ENCODE measurements around the gene TLE2.
"Not testable (repeated sequence)": the region's sequence is repeated elsewhere in the genome, so short reads cannot be mapped to it uniquely, and the experiment has no call there.

- TF ChIP-seq, protein P1, sequence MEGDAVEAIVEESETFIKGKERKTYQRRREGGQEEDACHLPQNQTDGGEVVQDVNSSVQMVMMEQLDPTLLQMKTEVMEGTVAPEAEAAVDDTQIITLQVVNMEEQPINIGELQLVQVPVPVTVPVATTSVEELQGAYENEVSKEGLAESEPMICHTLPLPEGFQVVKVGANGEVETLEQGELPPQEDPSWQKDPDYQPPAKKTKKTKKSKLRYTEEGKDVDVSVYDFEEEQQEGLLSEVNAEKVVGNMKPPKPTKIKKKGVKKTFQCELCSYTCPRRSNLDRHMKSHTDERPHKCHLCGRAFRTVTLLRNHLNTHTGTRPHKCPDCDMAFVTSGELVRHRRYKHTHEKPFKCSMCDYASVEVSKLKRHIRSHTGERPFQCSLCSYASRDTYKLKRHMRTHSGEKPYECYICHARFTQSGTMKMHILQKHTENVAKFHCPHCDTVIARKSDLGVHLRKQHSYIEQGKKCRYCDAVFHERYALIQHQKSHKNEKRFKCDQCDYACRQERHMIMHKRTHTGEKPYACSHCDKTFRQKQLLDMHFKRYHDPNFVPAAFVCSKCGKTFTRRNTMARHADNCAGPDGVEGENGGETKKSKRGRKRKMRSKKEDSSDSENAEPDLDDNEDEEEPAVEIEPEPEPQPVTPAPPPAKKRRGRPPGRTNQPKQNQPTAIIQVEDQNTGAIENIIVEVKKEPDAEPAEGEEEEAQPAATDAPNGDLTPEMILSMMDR (IDR thresholded peaks at IDR 0.05; ENCODE audit: low read depth, low read length): not testable (repeated sequence)
- not testable (repeated sequence) for TF ChIP-seq EZH2phosphoT487 (IDR thresholded peaks at IDR 0.05; ENCODE audit: low read depth)
Observed at GRCh38 chr19:2992333-2992732, 36.7 kb downstream of the TLE2 start.

All from OCI-LY3 (cell line).